Nephron (organoid): Measurements from ENCODE around the gene LAT.

ENCODE experiments used
- H3K27ac Mint-ChIP-seq, 3 experiments: 2 replicates each; pipeline ENCODE4 v1.8.0; 2020; ENCODE audit warnings: mixed read lengths in 3 of 3, mild to moderate bottlenecking in 2 of 3, moderate library complexity in 1 of 3
- H3K27me3 Mint-ChIP-seq: 2 replicates; pipeline ENCODE4 v1.8.0; 2021; ENCODE audit warnings: low read depth, mild to moderate bottlenecking, moderate library complexity, mixed read lengths
- H3K36me3 Mint-ChIP-seq: 2 replicates; pipeline ENCODE4 v1.8.0; 2020; ENCODE audit warnings: low read depth, mixed read lengths
- H3K4me1 Mint-ChIP-seq: 2 replicates; pipeline ENCODE4 v1.8.0; 2020; ENCODE audit warnings: mixed read lengths
- H3K4me3 Mint-ChIP-seq, 3 experiments: 2 replicates each; pipeline ENCODE4 v1.8.0; 2020; ENCODE audit warnings: mild to moderate bottlenecking in 3 of 3, mixed read lengths in 3 of 3, moderate library complexity in 2 of 3
- H3K9me3 Mint-ChIP-seq: 2 replicates; pipeline ENCODE4 v1.8.0; 2020; ENCODE audit warnings: mixed read lengths
- TF ChIP-seq, protein P1 (sequence below), 3 experiments: fragments of 200-600 bp; sonication (generic); IDR thresholded peaks; one replicate each; pipeline ENCODE4 v1.5.0; 2021; ENCODE audit warnings: antibody characterized with exemption in 3 of 3; ENCODE audit not compliant: unreplicated experiment in 3 of 3

The LAT gene

DNA sequence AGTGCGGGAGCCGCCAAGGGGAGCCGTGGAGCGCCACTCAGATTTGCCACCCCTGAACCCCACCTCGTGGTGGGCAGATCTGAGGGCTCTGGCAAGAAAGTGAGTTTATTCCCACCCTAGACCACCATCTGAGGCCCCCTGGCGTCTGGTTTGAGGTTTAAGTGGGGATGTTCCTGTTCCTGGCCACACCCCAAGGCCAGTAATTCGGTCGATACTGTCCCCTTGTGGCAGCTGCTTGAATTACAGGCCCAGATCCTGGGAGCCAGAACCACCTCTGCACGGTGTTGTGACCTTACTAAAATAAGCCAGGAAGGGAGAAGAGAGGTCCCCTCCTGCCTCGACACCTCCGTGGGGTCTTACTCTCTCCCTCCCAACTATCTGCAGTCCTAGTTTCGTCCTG is 3.3 kb upstream of the LAT start:
- Mint-ChIP-seq H3K36me3 (peaks cover 42% of the 10 kb centered on the region), H3K9me3 (no peaks in the 10 kb centered on the region), H3K27ac (no peak overlapping the region), H3K4me3 (no peak overlapping the region), H3K27me3 (no peaks in the 10 kb centered on the region), H3K4me1 (no peaks in the 10 kb centered on the region)
- TF ChIP-seq, protein P1, sequence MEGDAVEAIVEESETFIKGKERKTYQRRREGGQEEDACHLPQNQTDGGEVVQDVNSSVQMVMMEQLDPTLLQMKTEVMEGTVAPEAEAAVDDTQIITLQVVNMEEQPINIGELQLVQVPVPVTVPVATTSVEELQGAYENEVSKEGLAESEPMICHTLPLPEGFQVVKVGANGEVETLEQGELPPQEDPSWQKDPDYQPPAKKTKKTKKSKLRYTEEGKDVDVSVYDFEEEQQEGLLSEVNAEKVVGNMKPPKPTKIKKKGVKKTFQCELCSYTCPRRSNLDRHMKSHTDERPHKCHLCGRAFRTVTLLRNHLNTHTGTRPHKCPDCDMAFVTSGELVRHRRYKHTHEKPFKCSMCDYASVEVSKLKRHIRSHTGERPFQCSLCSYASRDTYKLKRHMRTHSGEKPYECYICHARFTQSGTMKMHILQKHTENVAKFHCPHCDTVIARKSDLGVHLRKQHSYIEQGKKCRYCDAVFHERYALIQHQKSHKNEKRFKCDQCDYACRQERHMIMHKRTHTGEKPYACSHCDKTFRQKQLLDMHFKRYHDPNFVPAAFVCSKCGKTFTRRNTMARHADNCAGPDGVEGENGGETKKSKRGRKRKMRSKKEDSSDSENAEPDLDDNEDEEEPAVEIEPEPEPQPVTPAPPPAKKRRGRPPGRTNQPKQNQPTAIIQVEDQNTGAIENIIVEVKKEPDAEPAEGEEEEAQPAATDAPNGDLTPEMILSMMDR (IDR thresholded peaks at IDR 0.05; ENCODE audit: unreplicated experiment in 3 of 3) = peak; percentile 22 to 31 (median 30)

GRCh38 chr16:28982418-28982817 is 2.4 kb upstream of the LAT start:
- no peak overlapping the region for H3K27ac Mint-ChIP-seq

DNA sequence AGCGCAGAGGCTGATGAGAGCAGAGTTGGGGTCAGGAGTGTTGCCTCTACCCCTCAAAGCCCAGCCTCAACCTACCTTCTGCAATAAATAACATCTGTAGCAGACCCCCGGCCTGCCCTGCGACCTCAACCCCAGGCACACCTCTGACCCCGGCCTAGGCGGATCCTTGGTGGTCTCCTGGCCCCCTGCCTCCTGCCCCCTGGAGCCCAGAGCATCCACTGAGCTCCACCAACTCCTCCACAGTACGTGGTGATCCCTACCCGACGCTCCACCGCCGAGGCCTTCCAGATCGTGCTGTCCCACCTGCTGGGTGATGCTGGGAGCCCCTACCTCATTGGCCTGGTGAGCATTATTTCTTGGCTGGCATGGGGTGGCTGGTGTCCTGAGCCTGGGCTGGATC is 1.9 kb upstream of the LAT start:
- H3K27me3 Mint-ChIP-seq = no peaks in the 10 kb centered on the region

More at GRCh38 chr16:28982418-28982817, 2.4 kb upstream of the LAT start:
- Mint-ChIP-seq H3K4me1 (no peaks in the 10 kb centered on the region), H3K27me3 (no peaks in the 10 kb centered on the region), H3K4me3 (no peak overlapping the region), H3K9me3 (peaks cover 4% of the 10 kb centered on the region), H3K36me3 (peaks cover 50% of the 10 kb centered on the region)
- TF ChIP-seq, protein P1 (IDR thresholded peaks at IDR 0.05; ENCODE audit: unreplicated experiment in 3 of 3) = no peak

GRCh38 chr16:28983644-28984043 is 1.2 kb upstream of the LAT start:
- peaks cover 5% of the 10 kb centered on the region for H3K9me3 Mint-ChIP-seq
- H3K27ac Mint-ChIP-seq = no peak overlapping the region
- H3K36me3 Mint-ChIP-seq = peaks cover 52% of the 10 kb centered on the region

More for the DNA sequence above, 1.9 kb upstream of the LAT start:
- peaks cover 5% of the 10 kb centered on the region for H3K9me3 Mint-ChIP-seq
- H3K36me3 Mint-ChIP-seq = peaks cover 53% of the 10 kb centered on the region
- no peak overlapping the region for H3K4me3 Mint-ChIP-seq
- no peak overlapping the region for H3K27ac Mint-ChIP-seq
- TF ChIP-seq, protein P1 (IDR thresholded peaks at IDR 0.05; ENCODE audit: unreplicated experiment in 3 of 3) = no peak
- H3K4me1 Mint-ChIP-seq = no peaks in the 10 kb centered on the region

GRCh38 chr16:28984091-28984490 is 761 bp upstream of the LAT start:
- H3K4me1 Mint-ChIP-seq = no peaks in the 10 kb centered on the region
- H3K4me3 Mint-ChIP-seq = no peak overlapping the region
- H3K27me3 Mint-ChIP-seq = no peaks in the 10 kb centered on the region
- no peak overlapping the region for H3K27ac Mint-ChIP-seq
- peaks cover 5% of the 10 kb centered on the region for H3K9me3 Mint-ChIP-seq
- H3K36me3 Mint-ChIP-seq = peaks cover 52% of the 10 kb centered on the region
- TF ChIP-seq, protein P1 (IDR thresholded peaks at IDR 0.05; ENCODE audit: unreplicated experiment in 3 of 3) = no peak

More at GRCh38 chr16:28983644-28984043, 1.2 kb upstream of the LAT start:
- H3K4me3 Mint-ChIP-seq = no peak overlapping the region
- no peaks in the 10 kb centered on the region for H3K4me1 Mint-ChIP-seq
- no peaks in the 10 kb centered on the region for H3K27me3 Mint-ChIP-seq
- TF ChIP-seq, protein P1 (IDR thresholded peaks at IDR 0.05; ENCODE audit: unreplicated experiment in 3 of 3) = no peak

DNA sequence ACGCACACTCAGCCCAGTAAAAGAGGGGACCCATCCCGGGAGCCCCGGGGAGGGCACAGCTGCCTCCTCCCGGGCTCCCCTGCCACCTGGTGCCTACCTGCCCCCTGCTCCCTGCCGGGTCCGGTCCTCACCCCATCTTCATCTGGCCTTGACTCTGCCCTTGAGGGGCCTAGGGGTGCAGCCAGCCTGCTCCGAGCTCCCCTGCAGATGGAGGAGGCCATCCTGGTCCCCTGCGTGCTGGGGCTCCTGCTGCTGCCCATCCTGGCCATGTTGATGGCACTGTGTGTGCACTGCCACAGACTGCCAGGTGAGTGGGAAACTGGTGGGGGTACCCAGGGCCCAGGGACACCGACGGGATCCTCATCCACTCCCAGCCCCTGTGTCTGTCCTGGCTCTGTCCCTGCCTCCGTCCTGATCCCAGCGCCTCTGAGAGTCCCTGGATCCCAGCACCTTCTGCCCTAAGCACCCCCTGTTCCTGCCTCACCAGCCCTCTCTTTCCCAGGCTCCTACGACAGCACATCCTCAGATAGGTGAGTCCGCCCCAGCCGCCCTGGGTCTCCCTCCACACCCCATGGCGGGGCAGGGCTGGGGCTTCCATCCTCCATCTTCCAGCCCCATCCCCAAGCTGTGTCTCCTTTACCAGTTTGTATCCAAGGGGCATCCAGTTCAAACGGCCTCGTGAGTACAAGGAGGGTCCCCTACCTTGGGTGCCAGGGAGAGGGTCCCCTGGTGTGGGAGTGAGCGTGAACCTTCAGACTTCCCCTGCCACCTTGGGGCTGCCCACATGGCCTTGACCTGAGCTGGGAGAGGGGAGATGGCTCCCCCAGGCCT is 574 bp downstream of the LAT start:
- Mint-ChIP-seq H3K27me3 (no peaks in the 10 kb centered on the region), H3K4me1 (no peaks in the 10 kb centered on the region), H3K27ac (no peak overlapping the region), H3K36me3 (peaks cover 59% of the 10 kb centered on the region), H3K4me3 (no peak overlapping the region), H3K9me3 (peaks cover 5% of the 10 kb centered on the region)
- TF ChIP-seq, protein P1 (IDR thresholded peaks at IDR 0.05; ENCODE audit: unreplicated experiment in 3 of 3) = no peak
